ENCODE measurements around the gene GPR35. TPM values are rescaled to one million over a fixed set of nuclear protein-coding genes. Genes with fewer than 3 reads are reported as not detected.

Gene GPR35
- total and polyA plus RNA-seq, 4 donors: 0.30 to 2.4 (median 0.44) TPM

DNA sequence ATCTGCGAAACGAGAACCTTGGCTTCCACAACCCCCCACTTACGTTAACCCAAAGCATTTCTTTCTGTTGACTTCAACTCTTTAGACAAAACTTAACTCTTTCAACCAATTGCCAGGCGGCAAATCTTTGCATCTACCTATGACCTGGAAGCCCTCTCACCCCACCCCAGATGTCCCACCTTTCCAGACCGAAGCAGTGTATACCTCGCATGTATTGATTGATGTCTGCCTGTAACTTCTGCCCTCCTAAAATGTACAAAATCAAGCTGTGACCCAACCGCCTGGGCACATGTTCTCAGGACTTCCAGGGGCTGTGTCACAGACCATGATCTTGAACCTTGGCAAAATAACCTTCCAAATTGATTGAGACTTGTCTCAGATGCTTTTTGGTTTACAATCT lies 45.1 kb downstream of the GPR35 start:
- 58% methylated on average over 7 of the region's 7 CpGs for WGBS
- Histone ChIP-seq H3K9ac (ENCODE audit: low read depth in 1 of 2, low read length in 2 of 2) (no peak overlapping the region), H3K27me3 (ENCODE audit: control insufficient read depth in 4 of 4, insufficient read depth in 4 of 4, low read length in 3 of 4) (peaks cover 0 to 2% (median 0%) of the 10 kb centered on the region in 4 donors), H3K27ac (ENCODE audit: low read depth in 1 of 2, low read length in 2 of 2) (no peak overlapping the region), H3K9me3 (ENCODE audit: control insufficient read depth in 4 of 4, low read length in 3 of 4) (no peaks in the 10 kb centered on the region), H3K36me3 (ENCODE audit: control insufficient read depth in 4 of 4, insufficient read depth in 3 of 4, low read depth in 1 of 4, low read length in 3 of 4) (no peaks in the 10 kb centered on the region), H3K4me1 (ENCODE audit: control insufficient read depth in 4 of 4, insufficient read depth in 4 of 4, low read length in 3 of 4) (peaks cover 0 to 7% (median 0%) of the 10 kb centered on the region in 4 donors), H3K4me3 (ENCODE audit: low read depth in 1 of 3, low read length in 3 of 3) (no peak overlapping the region)
- DNase-seq (ENCODE audit: low spot score): no peak
- no peak for TF ChIP-seq RXRA (IDR thresholded peaks at IDR 0.05)
- no peak for TF ChIP-seq HNF4G (IDR thresholded peaks at IDR 0.05)
- TF ChIP-seq, protein P1, sequence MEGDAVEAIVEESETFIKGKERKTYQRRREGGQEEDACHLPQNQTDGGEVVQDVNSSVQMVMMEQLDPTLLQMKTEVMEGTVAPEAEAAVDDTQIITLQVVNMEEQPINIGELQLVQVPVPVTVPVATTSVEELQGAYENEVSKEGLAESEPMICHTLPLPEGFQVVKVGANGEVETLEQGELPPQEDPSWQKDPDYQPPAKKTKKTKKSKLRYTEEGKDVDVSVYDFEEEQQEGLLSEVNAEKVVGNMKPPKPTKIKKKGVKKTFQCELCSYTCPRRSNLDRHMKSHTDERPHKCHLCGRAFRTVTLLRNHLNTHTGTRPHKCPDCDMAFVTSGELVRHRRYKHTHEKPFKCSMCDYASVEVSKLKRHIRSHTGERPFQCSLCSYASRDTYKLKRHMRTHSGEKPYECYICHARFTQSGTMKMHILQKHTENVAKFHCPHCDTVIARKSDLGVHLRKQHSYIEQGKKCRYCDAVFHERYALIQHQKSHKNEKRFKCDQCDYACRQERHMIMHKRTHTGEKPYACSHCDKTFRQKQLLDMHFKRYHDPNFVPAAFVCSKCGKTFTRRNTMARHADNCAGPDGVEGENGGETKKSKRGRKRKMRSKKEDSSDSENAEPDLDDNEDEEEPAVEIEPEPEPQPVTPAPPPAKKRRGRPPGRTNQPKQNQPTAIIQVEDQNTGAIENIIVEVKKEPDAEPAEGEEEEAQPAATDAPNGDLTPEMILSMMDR (IDR thresholded peaks at IDR 0.05; ENCODE audit: low read depth, low read length, missing input control): no peak
- no peak for TF ChIP-seq RAD21 (IDR thresholded peaks at IDR 0.05)

DNA sequence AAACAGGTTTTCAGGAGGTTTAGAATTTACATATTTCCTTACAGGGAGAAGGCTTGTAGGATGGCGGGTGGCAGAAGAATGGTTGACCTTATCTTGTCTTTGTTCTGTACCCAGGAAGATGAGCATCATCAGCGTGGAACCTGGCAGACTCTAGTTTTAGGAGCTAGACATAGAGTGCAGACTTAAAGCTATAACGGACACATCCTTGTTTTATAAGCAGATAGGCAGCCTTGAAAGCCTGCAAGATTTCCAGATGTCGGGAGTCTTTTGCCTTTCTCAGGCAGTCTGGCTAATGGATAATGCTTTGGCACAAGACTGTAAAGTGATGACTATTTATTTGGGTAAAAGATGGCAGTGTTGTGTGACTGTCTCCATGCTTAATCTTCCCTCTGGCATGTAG lies 45.7 kb downstream of the GPR35 start:
- Histone ChIP-seq H3K9ac (ENCODE audit: low read depth in 1 of 2, low read length in 2 of 2) (no peak overlapping the region), H3K27me3 (ENCODE audit: control insufficient read depth in 4 of 4, insufficient read depth in 4 of 4, low read length in 3 of 4) (peaks cover 0 to 2% (median 0%) of the 10 kb centered on the region in 4 donors), H3K36me3 (ENCODE audit: control insufficient read depth in 4 of 4, insufficient read depth in 3 of 4, low read depth in 1 of 4, low read length in 3 of 4) (no peaks in the 10 kb centered on the region), H3K4me3 (ENCODE audit: low read depth in 1 of 3, low read length in 3 of 3) (no peak overlapping the region), H3K9me3 (ENCODE audit: control insufficient read depth in 4 of 4, low read length in 3 of 4) (no peaks in the 10 kb centered on the region), H3K27ac (ENCODE audit: low read depth in 1 of 2, low read length in 2 of 2) (no peak overlapping the region), H3K4me1 (ENCODE audit: control insufficient read depth in 4 of 4, insufficient read depth in 4 of 4, low read length in 3 of 4) (peaks cover 0 to 7% (median 0%) of the 10 kb centered on the region in 4 donors)
- no peak for DNase-seq (ENCODE audit: low spot score)
- 65% methylated on average over 4 of the region's 4 CpGs for WGBS
- no peak for TF ChIP-seq GABPA (IDR thresholded peaks at IDR 0.05 in 1 of 2, conservative IDR thresholded peaks at IDR 0.05 in 1 of 2)
- TF ChIP-seq TAF1 (conservative IDR thresholded peaks at IDR 0.05): no peak

DNA sequence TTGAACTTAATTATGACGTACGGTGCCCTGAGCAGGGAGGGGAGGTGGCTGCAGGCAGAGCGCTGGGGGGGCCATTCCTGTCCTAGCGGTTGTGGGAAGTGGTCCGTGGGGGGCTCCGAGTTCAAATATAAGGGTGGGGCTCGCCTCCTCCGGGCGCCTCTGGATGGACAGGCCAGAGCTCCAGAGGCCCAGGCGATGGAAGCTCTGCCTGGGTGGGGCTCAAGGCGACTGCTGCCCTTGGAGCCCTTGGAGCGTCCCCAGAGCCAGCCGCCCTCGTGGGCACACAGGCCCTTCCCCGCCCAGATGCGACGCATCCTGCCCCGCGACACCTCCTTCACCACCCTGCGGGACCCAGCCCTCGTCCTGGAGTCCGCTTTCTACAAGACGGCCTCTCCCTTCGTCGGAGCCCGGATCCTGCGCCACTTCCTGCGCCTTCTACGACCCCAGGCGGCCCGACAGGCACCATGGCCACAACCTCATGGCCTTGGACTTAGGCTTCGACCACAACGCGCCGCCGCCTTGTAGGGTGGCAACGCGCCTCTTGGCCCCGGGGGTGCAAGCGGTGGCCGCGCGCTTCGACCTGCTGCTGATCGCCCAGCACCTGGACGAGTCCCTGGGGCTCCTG lies 46.9 kb downstream of the GPR35 start:
- WGBS: 53% methylated on average over 46 of the region's 46 CpGs
- Histone ChIP-seq H3K27ac (ENCODE audit: low read depth in 1 of 2, low read length in 2 of 2) (no peak overlapping the region), H3K4me1 (ENCODE audit: control insufficient read depth in 4 of 4, insufficient read depth in 4 of 4, low read length in 3 of 4) (peaks cover 0 to 7% (median 0%) of the 10 kb centered on the region in 4 donors), H3K9ac (ENCODE audit: low read depth in 1 of 2, low read length in 2 of 2) (no peak overlapping the region), H3K27me3 (ENCODE audit: control insufficient read depth in 4 of 4, insufficient read depth in 4 of 4, low read length in 3 of 4) (peaks cover 0 to 2% (median 0%) of the 10 kb centered on the region in 4 donors), H3K36me3 (ENCODE audit: control insufficient read depth in 4 of 4, insufficient read depth in 3 of 4, low read depth in 1 of 4, low read length in 3 of 4) (no peaks in the 10 kb centered on the region), H3K4me3 (ENCODE audit: low read depth in 1 of 3, low read length in 3 of 3) (no peak overlapping the region), H3K9me3 (ENCODE audit: control insufficient read depth in 4 of 4, low read length in 3 of 4) (no peaks in the 10 kb centered on the region)
- no peak for DNase-seq (ENCODE audit: low spot score)
- TF ChIP-seq EGR1 (IDR thresholded peaks at IDR 0.05; ENCODE audit: low read depth in 2 of 2): no peak
- no peak for TF ChIP-seq SP1 (IDR thresholded peaks at IDR 0.05)
- TF ChIP-seq, protein P2, sequence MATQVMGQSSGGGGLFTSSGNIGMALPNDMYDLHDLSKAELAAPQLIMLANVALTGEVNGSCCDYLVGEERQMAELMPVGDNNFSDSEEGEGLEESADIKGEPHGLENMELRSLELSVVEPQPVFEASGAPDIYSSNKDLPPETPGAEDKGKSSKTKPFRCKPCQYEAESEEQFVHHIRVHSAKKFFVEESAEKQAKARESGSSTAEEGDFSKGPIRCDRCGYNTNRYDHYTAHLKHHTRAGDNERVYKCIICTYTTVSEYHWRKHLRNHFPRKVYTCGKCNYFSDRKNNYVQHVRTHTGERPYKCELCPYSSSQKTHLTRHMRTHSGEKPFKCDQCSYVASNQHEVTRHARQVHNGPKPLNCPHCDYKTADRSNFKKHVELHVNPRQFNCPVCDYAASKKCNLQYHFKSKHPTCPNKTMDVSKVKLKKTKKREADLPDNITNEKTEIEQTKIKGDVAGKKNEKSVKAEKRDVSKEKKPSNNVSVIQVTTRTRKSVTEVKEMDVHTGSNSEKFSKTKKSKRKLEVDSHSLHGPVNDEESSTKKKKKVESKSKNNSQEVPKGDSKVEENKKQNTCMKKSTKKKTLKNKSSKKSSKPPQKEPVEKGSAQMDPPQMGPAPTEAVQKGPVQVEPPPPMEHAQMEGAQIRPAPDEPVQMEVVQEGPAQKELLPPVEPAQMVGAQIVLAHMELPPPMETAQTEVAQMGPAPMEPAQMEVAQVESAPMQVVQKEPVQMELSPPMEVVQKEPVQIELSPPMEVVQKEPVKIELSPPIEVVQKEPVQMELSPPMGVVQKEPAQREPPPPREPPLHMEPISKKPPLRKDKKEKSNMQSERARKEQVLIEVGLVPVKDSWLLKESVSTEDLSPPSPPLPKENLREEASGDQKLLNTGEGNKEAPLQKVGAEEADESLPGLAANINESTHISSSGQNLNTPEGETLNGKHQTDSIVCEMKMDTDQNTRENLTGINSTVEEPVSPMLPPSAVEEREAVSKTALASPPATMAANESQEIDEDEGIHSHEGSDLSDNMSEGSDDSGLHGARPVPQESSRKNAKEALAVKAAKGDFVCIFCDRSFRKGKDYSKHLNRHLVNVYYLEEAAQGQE (IDR thresholded peaks at IDR 0.05): no peak
- no peak for TF ChIP-seq FOXA2 (IDR thresholded peaks at IDR 0.05)
- TF ChIP-seq NR2F2 (IDR thresholded peaks at IDR 0.05): no peak
- TF ChIP-seq JUND (IDR thresholded peaks at IDR 0.05): no peak
- no peak for TF ChIP-seq GABPA (IDR thresholded peaks at IDR 0.05 in 1 of 2, conservative IDR thresholded peaks at IDR 0.05 in 1 of 2)
